BLaER1 (cell line): ENCODE measurements around the gene RAD51AP1.
A peak's percentile ranks its signal among the peaks of the same experiment; 100 is the strongest.
"Not testable (repeated sequence)": the region's sequence is repeated elsewhere in the genome, so short reads cannot be mapped to it uniquely, and the experiment has no call there.

Source experiments
- H3K27ac ChIP-seq: shearing (Covaris generic); formaldehyde crosslinking; 2 replicates; pipeline ENCODE4 v1.8.1; 2022
- H3K27me3 ChIP-seq: shearing (Covaris generic); formaldehyde crosslinking; 2 replicates; pipeline ENCODE4 v1.8.1; 2022
- H3K36me3 ChIP-seq: shearing (Covaris generic); formaldehyde crosslinking; 2 replicates; pipeline ENCODE4 v1.8.1; 2022
- H3K4me1 ChIP-seq: shearing (Covaris generic); formaldehyde crosslinking; 2 replicates; pipeline ENCODE4 v1.8.1; 2022
- H3K4me2 ChIP-seq: shearing (Covaris generic); formaldehyde crosslinking; 2 replicates; pipeline ENCODE4 v1.8.1; 2022
- H3K4me3 ChIP-seq: shearing (Covaris generic); formaldehyde crosslinking; 2 replicates; pipeline ENCODE4 v1.8.1; 2022
- H3K9ac ChIP-seq: shearing (Covaris generic); formaldehyde crosslinking; 2 replicates; pipeline ENCODE4 v1.8.1; 2022
- H3K9me3 ChIP-seq: shearing (Covaris generic); formaldehyde crosslinking; 2 replicates; pipeline ENCODE4 v1.8.1; 2022
- H4K20me1 ChIP-seq: shearing (Covaris generic); formaldehyde crosslinking; 2 replicates; pipeline ENCODE4 v1.8.1; 2022
- Cebpa-rat ChIP-seq: shearing (Covaris generic); IDR thresholded peaks from 2 replicates; pipeline ENCODE4 v1.8.1; 2022

The RAD51AP1 gene, protein sequence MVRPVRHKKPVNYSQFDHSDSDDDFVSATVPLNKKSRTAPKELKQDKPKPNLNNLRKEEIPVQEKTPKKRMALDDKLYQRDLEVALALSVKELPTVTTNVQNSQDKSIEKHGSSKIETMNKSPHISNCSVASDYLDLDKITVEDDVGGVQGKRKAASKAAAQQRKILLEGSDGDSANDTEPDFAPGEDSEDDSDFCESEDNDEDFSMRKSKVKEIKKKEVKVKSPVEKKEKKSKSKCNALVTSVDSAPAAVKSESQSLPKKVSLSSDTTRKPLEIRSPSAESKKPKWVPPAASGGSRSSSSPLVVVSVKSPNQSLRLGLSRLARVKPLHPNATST

DNA sequence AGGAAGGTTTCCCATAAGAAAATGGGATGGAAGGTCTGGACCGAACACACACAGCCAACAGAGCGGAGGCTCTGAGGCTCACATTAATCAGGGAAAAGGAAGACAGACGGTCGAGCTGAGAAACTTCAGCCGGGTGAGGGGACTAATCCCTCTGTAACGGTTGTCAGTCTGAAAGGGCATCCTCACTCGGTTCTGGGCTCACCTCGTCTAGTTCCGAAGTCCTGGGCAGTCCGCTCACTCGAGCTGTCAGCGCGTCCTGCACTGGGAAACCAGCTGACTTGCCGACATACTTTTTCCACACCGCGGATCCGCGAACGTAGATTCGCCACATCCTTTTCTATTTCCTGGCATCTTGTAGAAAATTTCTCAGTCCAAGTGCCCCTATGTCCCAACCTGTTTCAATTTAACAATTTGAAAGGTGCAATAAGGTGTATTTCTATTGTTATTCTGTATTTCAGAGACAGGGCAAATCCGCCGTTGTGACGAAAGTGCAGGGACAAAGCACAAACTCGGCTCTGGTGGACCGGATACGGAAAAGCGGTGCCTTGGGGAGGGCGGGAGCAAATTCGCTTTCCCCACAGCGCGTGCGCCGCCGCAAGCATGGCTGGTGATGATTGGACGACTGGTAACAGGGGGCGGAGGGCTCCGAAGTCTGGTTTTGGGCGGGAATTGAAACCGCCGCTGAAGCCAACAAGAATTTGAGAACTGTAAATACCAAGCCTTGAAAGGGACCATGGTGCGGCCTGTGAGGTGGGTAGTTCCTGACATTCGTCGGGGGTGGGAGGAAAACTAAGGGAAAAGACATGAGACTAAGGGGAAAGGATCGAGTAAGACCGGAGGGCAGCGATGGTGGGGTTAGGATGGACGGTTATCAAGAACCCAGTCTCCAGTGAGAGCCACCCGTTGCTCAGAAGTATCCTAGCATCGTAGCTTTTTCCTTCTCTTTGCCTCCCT lies at the start of gene RAD51AP1:
Gene RAD51AP1, plus strand, starts transcription at position 684 of the 954 bp plus-strand sequence. Its CDS starts 50 bp downstream, at position 734.
- H3K9me3 ChIP-seq: no peaks in the 10 kb centered on the region
- peak within 1 kb of the TSS; percentile 97 for H3K9ac ChIP-seq
- no peaks in the 10 kb centered on the region for H3K27me3 ChIP-seq
- H3K4me1 ChIP-seq: peaks cover 35% of the 10 kb centered on the region
- peaks cover 30% of the 10 kb centered on the region for H3K36me3 ChIP-seq
- H4K20me1 ChIP-seq: no peaks in the 10 kb centered on the region
- H3K27ac ChIP-seq: peak within 1 kb of the TSS; percentile 99
- H3K4me2 ChIP-seq: peak within 1 kb of the TSS; percentile 95
- TF ChIP-seq Cebpa-rat: no peak
- peak within 1 kb of the TSS; percentile 82 for H3K4me3 ChIP-seq

- H3K9ac ChIP-seq: no peak overlapping the region
- no peak overlapping the region for H3K27ac ChIP-seq
- H3K9me3 ChIP-seq: no peaks in the 10 kb centered on the region
- peaks cover 14% of the 10 kb centered on the region for H3K4me1 ChIP-seq
- peaks cover 55% of the 10 kb centered on the region for H3K36me3 ChIP-seq
- no peaks in the 10 kb centered on the region for H3K27me3 ChIP-seq
- no peak for TF ChIP-seq Cebpa-rat
- no peak overlapping the region for H3K4me3 ChIP-seq
- no peak overlapping the region for H3K4me2 ChIP-seq
- H4K20me1 ChIP-seq: peaks cover 15% of the 10 kb centered on the region; the same call in 1 of the 2 replicates
Measured at GRCh38 chr12:4489556-4489955, 49.1 kb upstream of the RAD51AP1 start.

DNA sequence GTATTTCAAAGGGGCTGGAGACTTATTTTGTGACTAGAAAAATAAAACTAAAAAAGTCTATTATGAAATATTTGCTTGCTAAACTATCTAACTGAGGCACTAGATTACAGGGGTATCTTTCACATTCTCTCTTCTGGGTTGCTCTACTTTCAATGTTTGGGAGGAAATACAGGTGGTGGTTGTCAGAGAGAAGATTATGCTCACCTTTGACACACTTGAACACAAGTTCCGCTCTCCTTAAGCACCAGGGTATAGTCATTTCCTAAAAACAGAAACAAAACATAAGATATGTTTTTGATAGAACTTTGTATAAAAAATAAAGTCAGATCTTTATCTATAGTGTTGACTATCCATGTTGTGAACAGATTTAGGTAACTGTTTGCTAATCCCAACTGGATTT lies 47.7 kb upstream of the RAD51AP1 start:
- Histone ChIP-seq H3K27ac (no peak overlapping the region), H3K9me3 (no peaks in the 10 kb centered on the region), H3K9ac (no peak overlapping the region), H3K27me3 (no peaks in the 10 kb centered on the region), H3K4me1 (no peaks in the 10 kb centered on the region), H3K4me3 (no peak overlapping the region), H3K36me3 (peaks cover 63% of the 10 kb centered on the region), H4K20me1 (peaks cover 9% of the 10 kb centered on the region; the same call in 1 of the 2 replicates), H3K4me2 (no peak overlapping the region)
- no peak for TF ChIP-seq Cebpa-rat

GRCh38 chr12:4496145-4496838 lies 42.4 kb upstream of the RAD51AP1 start:
- Histone ChIP-seq H3K27ac (no peak overlapping the region), H3K9ac (no peak overlapping the region), H3K36me3 (peaks cover 75% of the 10 kb centered on the region)

DNA sequence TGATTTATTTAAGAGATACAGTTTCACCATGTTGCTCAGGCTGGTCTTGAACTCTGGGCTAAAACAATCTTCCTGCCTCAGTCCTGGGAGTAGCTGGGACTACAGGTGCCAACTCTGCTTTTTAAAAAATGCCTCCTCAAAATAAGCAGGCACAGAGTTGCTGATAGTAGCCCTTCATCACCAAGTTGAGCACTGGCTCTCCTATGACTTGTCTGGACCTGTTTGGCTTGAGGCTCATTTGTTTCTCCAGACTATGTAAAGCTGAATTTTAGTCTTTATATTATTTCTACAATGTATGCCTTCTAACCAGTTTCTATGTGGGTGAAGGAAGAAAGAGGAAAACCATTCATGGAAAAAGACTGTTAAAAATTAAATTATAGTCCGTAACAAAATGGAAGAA lies 39.5 kb upstream of the RAD51AP1 start:
- Histone ChIP-seq H3K4me1 (no peaks in the 10 kb centered on the region), H3K9ac (no peak overlapping the region), H3K27ac (no peak overlapping the region), H3K36me3 (peaks cover 79% of the 10 kb centered on the region), H3K27me3 (no peaks in the 10 kb centered on the region), H3K9me3 (no peaks in the 10 kb centered on the region), H3K4me3 (no peak overlapping the region), H4K20me1 (0 out of 2 replicates have a peak, but pooled peaks cover 32% of the 10 kb centered on the region), H3K4me2 (no peak overlapping the region)
- TF ChIP-seq Cebpa-rat: no peak

More at GRCh38 chr12:4496145-4496838, 42.4 kb upstream of the RAD51AP1 start:
- 0 out of 2 replicates have a peak, but pooled peaks cover 26% of the 10 kb centered on the region for H4K20me1 ChIP-seq
- no peak overlapping the region for H3K4me2 ChIP-seq
- no peaks in the 10 kb centered on the region for H3K27me3 ChIP-seq
- H3K4me3 ChIP-seq: no peak overlapping the region
- H3K4me1 ChIP-seq: no peaks in the 10 kb centered on the region
- H3K9me3 ChIP-seq: no peaks in the 10 kb centered on the region
- TF ChIP-seq Cebpa-rat: no peak

GRCh38 chr12:4505376-4505986 lies 33.2 kb upstream of the RAD51AP1 start:
- Histone ChIP-seq H3K9ac (no peak overlapping the region), H3K4me2 (peak overlapping the region; percentile 10; the same call in 1 of the 2 replicates), H3K4me3 (no peak overlapping the region), H3K27me3 (no peaks in the 10 kb centered on the region), H3K9me3 (no peaks in the 10 kb centered on the region), H3K27ac (no peak overlapping the region), H3K4me1 (peaks cover 26% of the 10 kb centered on the region), H4K20me1 (peaks cover 17% of the 10 kb centered on the region; the same call in 1 of the 2 replicates), H3K36me3 (peaks cover 47% of the 10 kb centered on the region)
- TF ChIP-seq Cebpa-rat: no peak

- Histone ChIP-seq H3K4me2 (peak overlapping the region; percentile 53), H3K27ac (no peak overlapping the region), H3K9me3 (no peaks in the 10 kb centered on the region), H3K36me3 (peaks cover 38% of the 10 kb centered on the region), H3K4me3 (no peak overlapping the region), H3K9ac (no peak overlapping the region), H4K20me1 (peaks cover 11% of the 10 kb centered on the region; the same call in 1 of the 2 replicates), H3K27me3 (no peaks in the 10 kb centered on the region), H3K4me1 (peaks cover 26% of the 10 kb centered on the region)
- no peak for TF ChIP-seq Cebpa-rat
Measured at GRCh38 chr12:4506430-4506829, 32.3 kb upstream of the RAD51AP1 start.

DNA sequence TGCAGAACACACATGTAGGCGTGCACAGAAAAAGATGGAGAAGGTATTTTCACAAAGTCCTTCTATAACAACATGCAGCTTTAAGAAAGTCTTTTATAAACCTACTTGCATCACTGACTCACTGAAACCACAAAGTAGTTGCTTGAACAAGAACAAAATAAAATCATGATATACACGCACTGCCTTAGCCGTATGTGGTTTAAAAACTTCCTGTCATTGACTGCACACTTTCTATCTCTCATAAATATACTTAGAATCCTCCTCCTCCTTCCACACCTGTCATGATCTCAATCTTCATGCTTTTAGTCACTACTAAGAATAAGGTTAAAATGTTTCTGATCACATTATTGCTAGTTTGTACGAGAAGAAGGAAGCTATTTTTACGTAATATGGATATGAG lies 31.8 kb upstream of the RAD51AP1 start:
- H3K9ac ChIP-seq: no peak overlapping the region
- no peak overlapping the region for H3K4me3 ChIP-seq
- H3K4me2 ChIP-seq: peak overlapping the region; percentile 53
- peaks cover 26% of the 10 kb centered on the region for H3K4me1 ChIP-seq
- no peaks in the 10 kb centered on the region for H3K9me3 ChIP-seq
- peaks cover 33% of the 10 kb centered on the region for H3K36me3 ChIP-seq
- H3K27me3 ChIP-seq: no peaks in the 10 kb centered on the region
- peaks cover 6% of the 10 kb centered on the region; the same call in 1 of the 2 replicates for H4K20me1 ChIP-seq
- H3K27ac ChIP-seq: no peak overlapping the region
- no peak for TF ChIP-seq Cebpa-rat

GRCh38 chr12:4508503-4508902 lies 30.2 kb upstream of the RAD51AP1 start:
- H3K27me3 ChIP-seq, H3K9me3 ChIP-seq, H3K4me2 ChIP-seq, H3K9ac ChIP-seq, H3K27ac ChIP-seq, H3K4me3 ChIP-seq, H4K20me1 ChIP-seq: not testable (repeated sequence)
- H3K36me3 ChIP-seq: peaks cover 25% of the 10 kb centered on the region
- peaks cover 26% of the 10 kb centered on the region for H3K4me1 ChIP-seq

- H3K4me3 ChIP-seq, H3K4me2 ChIP-seq, H3K9ac ChIP-seq, H4K20me1 ChIP-seq, H3K9me3 ChIP-seq, H3K27me3 ChIP-seq, H3K27ac ChIP-seq: not testable (repeated sequence)
- Histone ChIP-seq H3K36me3 (peaks cover 18% of the 10 kb centered on the region; the same call in 1 of the 2 replicates), H3K4me1 (peaks cover 26% of the 10 kb centered on the region)
Measured at GRCh38 chr12:4509269-4509668, 29.4 kb upstream of the RAD51AP1 start.
